ENCODE results near the gene ATP5PD. TPM values are rescaled to one million over a fixed set of nuclear protein-coding genes. Genes with fewer than 3 reads are reported as not detected.

ATP5PD gene
- total RNA-seq, 5 donors from 2014 or later (not counting 1 experiment from before 2014, with no cell fraction given): 115 to 170 (median 139) TPM

- ChIA-PET CTCF (interaction anchor here in 1 of 2 donors (1.5 kb wide), 1 partner anchor 9 kb away, joined by 3 read pairs; no protein-coding TSS in a partner anchor), POLR2A (no interaction called here)
- H3K4me3 Mint-ChIP-seq: no peak overlapping the region
- Histone ChIP-seq H3K27ac (ENCODE audit: low read length) (no peak overlapping the region), H3K9me3 (no peaks in the 10 kb centered on the region), H3K4me1 (ENCODE audit: control insufficient read depth in 1 of 2, extremely low read depth in 1 of 2, insufficient read depth in 2 of 2, low read length in 2 of 2) (no peaks in the 10 kb centered on the region), H3K4me3 (ENCODE audit: control insufficient read depth in 1 of 2, extremely low read depth in 1 of 2, low read length in 1 of 2) (no peak overlapping the region), H3K27me3 (replicated peaks in 1 of 2; ENCODE audit: control insufficient read depth in 2 of 2, extremely low read depth in 1 of 2, insufficient read depth in 2 of 2, low read length in 1 of 2) (peaks cover 0 to 7% of the 10 kb centered on the region in 2 experiments), H3K36me3 (ENCODE audit: control insufficient read depth in 2 of 2, extremely low read depth in 1 of 2, insufficient read depth in 1 of 2, low read length in 1 of 2) (peaks cover 0 to 2% of the 10 kb centered on the region in 2 donors)
- no peak overlapping the region for H3K27ac Mint-ChIP-seq
- no peaks in the 10 kb centered on the region for H3K9me3 Mint-ChIP-seq
- H3K36me3 Mint-ChIP-seq: no peaks in the 10 kb centered on the region
- DNase-seq (no peak), ATAC-seq (replicated peaks in 1 of 4) (no peak)
- H3K27me3 Mint-ChIP-seq: peaks cover 0 to 3% of the 10 kb centered on the region in 2 donors
- 80% methylated on average over 7 of the region's 15 CpGs for WGBS (ENCODE audit: insufficient coverage)
- H3K4me1 Mint-ChIP-seq: peaks cover 6 to 13% (median 7%) of the 10 kb centered on the region in 3 donors
These were observed 44.6 kb downstream of the ATP5PD start for GRCh38 chr17:75001915-75002843.

- Histone ChIP-seq H3K27me3 (replicated peaks in 1 of 2; ENCODE audit: control insufficient read depth in 2 of 2, extremely low read depth in 1 of 2, insufficient read depth in 2 of 2, low read length in 1 of 2) (peaks cover 0 to 5% of the 10 kb centered on the region in 2 experiments), H3K9me3 (no peaks in the 10 kb centered on the region), H3K4me3 (ENCODE audit: control insufficient read depth in 1 of 2, extremely low read depth in 1 of 2, low read length in 1 of 2) (no peak overlapping the region), H3K27ac (ENCODE audit: low read length) (no peak overlapping the region), H3K4me1 (ENCODE audit: control insufficient read depth in 1 of 2, extremely low read depth in 1 of 2, insufficient read depth in 2 of 2, low read length in 2 of 2) (no peaks in the 10 kb centered on the region), H3K36me3 (ENCODE audit: control insufficient read depth in 2 of 2, extremely low read depth in 1 of 2, insufficient read depth in 1 of 2, low read length in 1 of 2) (peaks cover 0 to 2% of the 10 kb centered on the region in 2 donors)
- Mint-ChIP-seq H3K4me3 (no peak overlapping the region), H3K36me3 (no peaks in the 10 kb centered on the region), H3K4me1 (peaks cover 6 to 13% (median 7%) of the 10 kb centered on the region in 3 donors), H3K27ac (no peak overlapping the region), H3K9me3 (no peaks in the 10 kb centered on the region), H3K27me3 (no peaks in the 10 kb centered on the region)
- DNase-seq: no peak
- 58% methylated on average over 2 of the region's 4 CpGs for WGBS (ENCODE audit: insufficient coverage)
- no peak for ATAC-seq (replicated peaks in 1 of 4)
- POLR2A ChIA-PET: no interaction called here
- CTCF ChIA-PET: no interaction called here
These were observed 47.2 kb downstream of the ATP5PD start for GRCh38 chr17:74999523-74999922.

- Histone ChIP-seq H3K36me3 (ENCODE audit: control insufficient read depth in 2 of 2, extremely low read depth in 1 of 2, insufficient read depth in 1 of 2, low read length in 1 of 2) (no peaks in the 10 kb centered on the region), H3K9me3 (no peaks in the 10 kb centered on the region), H3K4me1 (ENCODE audit: control insufficient read depth in 1 of 2, extremely low read depth in 1 of 2, insufficient read depth in 2 of 2, low read length in 2 of 2) (no peaks in the 10 kb centered on the region), H3K4me3 (ENCODE audit: control insufficient read depth in 1 of 2, extremely low read depth in 1 of 2, low read length in 1 of 2) (no peak overlapping the region), H3K27me3 (replicated peaks in 1 of 2; ENCODE audit: control insufficient read depth in 2 of 2, extremely low read depth in 1 of 2, insufficient read depth in 2 of 2, low read length in 1 of 2) (peaks cover 0 to 4% of the 10 kb centered on the region in 2 experiments), H3K27ac (ENCODE audit: low read length) (no peak overlapping the region)
- DNase-seq: no peak
- Mint-ChIP-seq H3K36me3 (no peaks in the 10 kb centered on the region), H3K4me1 (peaks cover 6 to 13% (median 7%) of the 10 kb centered on the region in 3 donors), H3K4me3 (no peak overlapping the region), H3K27ac (no peak overlapping the region), H3K27me3 (no peaks in the 10 kb centered on the region), H3K9me3 (no peaks in the 10 kb centered on the region)
- POLR2A ChIA-PET: no interaction called here
- CTCF ChIA-PET: no interaction called here
- no peak for ATAC-seq (replicated peaks in 1 of 4)
- WGBS (ENCODE audit: insufficient coverage): 100% methylated on average over 4 of the region's 6 CpGs
These were observed 48.0 kb downstream of the ATP5PD start for GRCh38 chr17:74998783-74999182.

DNA sequence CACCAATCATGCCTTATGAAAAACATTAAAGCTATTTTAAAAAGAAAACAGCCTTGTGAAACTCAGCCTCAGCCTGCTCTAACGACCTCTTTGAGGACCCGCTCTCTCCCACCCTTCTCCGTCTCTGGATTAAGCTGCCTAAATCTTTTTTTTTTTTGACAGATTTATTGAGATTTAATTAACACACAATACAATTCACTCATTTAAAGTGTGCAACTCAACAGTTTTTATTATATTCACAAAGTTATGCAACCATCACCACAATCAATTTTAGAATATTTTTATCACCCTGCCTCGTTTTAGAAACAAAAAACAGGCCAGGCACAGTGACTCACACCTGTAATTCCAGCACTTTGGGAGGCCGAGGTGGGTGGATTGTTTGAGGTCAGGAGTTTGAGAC is 50.9 kb downstream of the ATP5PD start:
- CTCF ChIA-PET: no interaction called here
- ATAC-seq (replicated peaks in 1 of 4) (no peak), DNase-seq (no peak)
- H3K4me1 Mint-ChIP-seq: peaks cover 6 to 8% (median 7%) of the 10 kb centered on the region in 3 donors
- Histone ChIP-seq H3K4me1 (ENCODE audit: control insufficient read depth in 1 of 2, extremely low read depth in 1 of 2, insufficient read depth in 2 of 2, low read length in 2 of 2) (no peaks in the 10 kb centered on the region), H3K27me3 (replicated peaks in 1 of 2; ENCODE audit: control insufficient read depth in 2 of 2, extremely low read depth in 1 of 2, insufficient read depth in 2 of 2, low read length in 1 of 2) (no peaks in the 10 kb centered on the region), H3K9me3 (no peaks in the 10 kb centered on the region), H3K36me3 (ENCODE audit: control insufficient read depth in 2 of 2, extremely low read depth in 1 of 2, insufficient read depth in 1 of 2, low read length in 1 of 2) (no peaks in the 10 kb centered on the region), H3K4me3 (ENCODE audit: control insufficient read depth in 1 of 2, extremely low read depth in 1 of 2, low read length in 1 of 2) (no peak overlapping the region), H3K27ac (ENCODE audit: low read length) (no peak overlapping the region)
- no peak overlapping the region for H3K27ac Mint-ChIP-seq
- WGBS (ENCODE audit: insufficient coverage): 80% methylated on average over 1 of the region's 5 CpGs
- H3K4me3 Mint-ChIP-seq: no peak overlapping the region
- no peaks in the 10 kb centered on the region for H3K36me3 Mint-ChIP-seq
- peaks cover 0 to 3% of the 10 kb centered on the region in 2 donors for H3K27me3 Mint-ChIP-seq
- POLR2A ChIA-PET: no interaction called here
- no peaks in the 10 kb centered on the region for H3K9me3 Mint-ChIP-seq

- WGBS (ENCODE audit: insufficient coverage): 86% methylated on average over 2 of the region's 7 CpGs
These were observed 52.3 kb downstream of the ATP5PD start for GRCh38 chr17:74994440-74994839.

GRCh38 chr17:74992223-74992622 is 54.5 kb downstream of the ATP5PD start:
- H3K4me3 ChIP-seq (ENCODE audit: control insufficient read depth in 1 of 2, extremely low read depth in 1 of 2, low read length in 1 of 2): no peak overlapping the region
- H3K27ac ChIP-seq (ENCODE audit: low read length): no peak overlapping the region
- no peaks in the 10 kb centered on the region for H3K9me3 ChIP-seq
- Mint-ChIP-seq H3K4me1 (peaks cover 1 to 6% (median 1%) of the 10 kb centered on the region in 3 donors), H3K9me3 (no peaks in the 10 kb centered on the region), H3K27ac (no peak overlapping the region), H3K4me3 (no peak overlapping the region), H3K36me3 (no peaks in the 10 kb centered on the region), H3K27me3 (peaks cover 0 to 4% of the 10 kb centered on the region in 2 donors)
- 74% methylated on average over 2 of the region's 2 CpGs for WGBS (ENCODE audit: insufficient coverage)
- H3K36me3 ChIP-seq (ENCODE audit: control insufficient read depth in 2 of 2, extremely low read depth in 1 of 2, insufficient read depth in 1 of 2, low read length in 1 of 2): no peaks in the 10 kb centered on the region
- H3K27me3 ChIP-seq (replicated peaks in 1 of 2; ENCODE audit: control insufficient read depth in 2 of 2, extremely low read depth in 1 of 2, insufficient read depth in 2 of 2, low read length in 1 of 2): peaks cover 0 to 14% of the 10 kb centered on the region in 2 experiments
- DNase-seq: no peak
- CTCF ChIA-PET: interaction anchor here in 1 of 2 donors (1.3 to 1.5 kb wide), 2 partner anchors 19 to 32 kb away, joined by 3 to 4 read pairs; no protein-coding TSS in a partner anchor
- POLR2A ChIA-PET: no interaction called here
- ATAC-seq (replicated peaks in 1 of 4): no peak
- peaks cover 2 to 9% of the 10 kb centered on the region in 2 experiments for H3K4me1 ChIP-seq (ENCODE audit: control insufficient read depth in 1 of 2, extremely low read depth in 1 of 2, insufficient read depth in 2 of 2, low read length in 2 of 2)

More at GRCh38 chr17:74994440-74994839, 52.3 kb downstream of the ATP5PD start:
- no peaks in the 10 kb centered on the region for H3K36me3 Mint-ChIP-seq
- H3K27me3 ChIP-seq (replicated peaks in 1 of 2; ENCODE audit: control insufficient read depth in 2 of 2, extremely low read depth in 1 of 2, insufficient read depth in 2 of 2, low read length in 1 of 2): no peaks in the 10 kb centered on the region
- H3K9me3 ChIP-seq: no peaks in the 10 kb centered on the region
- peaks cover 0 to 3% of the 10 kb centered on the region in 2 donors for H3K27me3 Mint-ChIP-seq
- no peak for DNase-seq
- ChIA-PET POLR2A (no interaction called here), CTCF (no interaction called here)
- no peaks in the 10 kb centered on the region for H3K36me3 ChIP-seq (ENCODE audit: control insufficient read depth in 2 of 2, extremely low read depth in 1 of 2, insufficient read depth in 1 of 2, low read length in 1 of 2)
- no peak overlapping the region for H3K4me3 Mint-ChIP-seq
- H3K4me3 ChIP-seq (ENCODE audit: control insufficient read depth in 1 of 2, extremely low read depth in 1 of 2, low read length in 1 of 2): no peak overlapping the region
- H3K9me3 Mint-ChIP-seq: no peaks in the 10 kb centered on the region
- H3K27ac ChIP-seq (ENCODE audit: low read length): no peak overlapping the region
- no peak for ATAC-seq (replicated peaks in 1 of 4)
- no peaks in the 10 kb centered on the region for H3K4me1 ChIP-seq (ENCODE audit: control insufficient read depth in 1 of 2, extremely low read depth in 1 of 2, insufficient read depth in 2 of 2, low read length in 2 of 2)
- peaks cover 6 to 8% (median 7%) of the 10 kb centered on the region in 3 donors for H3K4me1 Mint-ChIP-seq
- H3K27ac Mint-ChIP-seq: no peak overlapping the region
